HG02588 (cell line): ENCODE data around the gene KRT6A.
"Not testable (repeated sequence)": the region's sequence is repeated elsewhere in the genome, so short reads cannot be mapped to it uniquely, and the experiment has no call there.

Experiments used
- ATAC-seq: cut with Tn5 transposase; IDR thresholded peaks from one replicate; pipeline ENCODE4 v1.9.1; 2021; ENCODE audit warnings: mild to moderate bottlenecking, moderate library complexity; ENCODE audit not compliant: unreplicated experiment

Gene KRT6A

DNA sequence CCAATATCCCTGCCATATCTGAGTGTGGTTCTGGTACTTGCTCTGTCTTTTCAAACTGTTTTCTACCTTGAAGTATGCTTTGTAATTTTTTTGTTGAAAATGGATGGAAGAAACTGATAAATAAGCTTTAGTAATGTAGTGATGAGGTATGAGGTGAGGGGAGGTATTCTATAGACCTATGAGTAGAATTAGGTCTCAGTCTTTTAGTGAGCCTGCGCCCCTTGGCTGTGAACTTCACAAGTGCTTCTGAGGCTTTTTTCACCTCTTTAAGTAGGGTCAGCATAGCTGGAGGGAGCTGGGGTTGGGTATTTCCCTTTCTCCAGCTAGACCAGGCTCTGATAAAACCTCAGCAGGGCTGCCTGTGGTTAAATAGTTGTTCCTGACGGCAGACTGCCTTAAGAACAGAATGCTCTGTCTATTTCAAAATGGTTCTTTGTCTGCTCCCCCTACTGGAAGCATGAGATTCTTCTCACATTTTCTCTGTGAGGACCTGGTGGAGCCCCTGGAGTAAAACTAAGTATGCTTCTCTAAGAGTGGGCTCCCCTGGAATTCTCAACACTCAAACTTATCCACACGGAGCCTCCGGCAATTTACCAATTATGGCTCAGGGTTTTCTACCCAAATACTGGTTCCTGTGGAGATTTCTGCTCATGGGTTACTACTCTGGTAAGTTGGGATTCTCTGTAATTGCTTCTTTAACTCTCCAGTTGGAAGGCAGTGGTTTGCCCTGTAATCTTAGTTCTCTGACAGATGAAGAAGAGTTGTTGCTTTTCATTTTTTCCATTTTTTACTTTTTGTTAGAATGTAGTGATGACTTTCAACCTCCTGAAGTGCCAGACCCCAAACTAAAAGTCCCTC is 14.0 kb upstream of the KRT6A start:
- ATAC-seq = no peak

GRCh38 chr12:52502877-52503276 is 9.8 kb upstream of the KRT6A start:
- no peak for ATAC-seq

DNA sequence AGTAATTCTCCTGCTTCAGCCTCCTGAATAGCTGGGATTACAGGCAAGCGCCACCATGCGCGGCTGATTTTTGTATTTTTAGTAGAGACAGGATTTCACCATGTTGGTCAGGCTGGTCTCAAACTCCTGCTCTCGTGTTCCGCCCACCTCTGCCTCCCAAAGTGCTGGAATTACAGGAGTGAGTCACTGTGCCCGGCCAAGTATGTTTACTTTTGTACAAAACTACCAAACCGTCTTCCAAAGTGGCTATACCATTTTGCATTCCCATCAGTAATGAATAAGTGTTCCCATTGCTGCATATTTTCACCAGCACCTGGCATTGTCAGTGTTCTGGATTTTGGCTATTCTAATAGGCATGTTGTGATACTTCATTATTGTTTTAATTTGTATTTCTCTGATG is 8.4 kb upstream of the KRT6A start:
- ATAC-seq = no peak

DNA sequence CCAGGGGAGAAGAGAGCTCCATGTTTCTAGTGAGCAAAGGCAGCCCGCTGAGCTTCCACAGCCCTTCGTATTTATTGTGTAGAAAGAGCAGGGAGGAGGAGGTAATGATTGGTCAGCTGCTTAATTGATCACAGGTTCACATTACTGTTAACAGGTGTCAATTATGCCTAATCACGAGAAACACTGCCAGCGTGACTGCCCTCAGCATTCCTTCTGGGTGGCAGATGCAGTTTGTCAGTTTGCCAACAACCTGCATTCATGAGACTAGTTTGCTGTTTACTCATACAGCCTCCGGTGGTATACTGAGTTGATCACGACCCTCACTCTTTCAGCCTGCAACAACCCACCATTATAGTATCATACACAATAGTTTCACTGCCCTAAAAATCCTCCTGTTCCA is 7.5 kb upstream of the KRT6A start:
- ATAC-seq = not testable (repeated sequence)

GRCh38 chr12:52499806-52500560 is 6.9 kb upstream of the KRT6A start:
- no peak for ATAC-seq

DNA sequence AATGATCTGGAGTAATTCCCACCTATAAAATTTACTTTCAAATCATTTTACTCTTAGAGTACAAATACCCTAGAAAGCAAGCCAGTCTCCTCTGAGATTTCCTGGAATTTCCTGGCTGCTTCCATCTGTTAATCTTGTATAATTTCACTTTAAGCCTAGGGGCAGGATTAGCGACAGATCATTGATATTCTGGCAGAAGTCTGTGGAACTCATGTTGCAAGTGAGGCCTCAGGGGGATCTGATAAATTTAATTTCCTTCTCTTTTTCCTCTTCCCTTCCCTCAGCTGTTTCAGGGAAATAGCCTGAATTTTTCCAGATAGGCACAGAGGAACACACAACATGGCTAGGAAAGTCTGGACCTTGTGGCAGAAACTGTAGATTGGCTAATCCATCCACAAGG is 5.9 kb upstream of the KRT6A start:
- ATAC-seq = no peak

GRCh38 chr12:52497975-52498374 is 4.9 kb upstream of the KRT6A start:
- ATAC-seq = no peak

DNA sequence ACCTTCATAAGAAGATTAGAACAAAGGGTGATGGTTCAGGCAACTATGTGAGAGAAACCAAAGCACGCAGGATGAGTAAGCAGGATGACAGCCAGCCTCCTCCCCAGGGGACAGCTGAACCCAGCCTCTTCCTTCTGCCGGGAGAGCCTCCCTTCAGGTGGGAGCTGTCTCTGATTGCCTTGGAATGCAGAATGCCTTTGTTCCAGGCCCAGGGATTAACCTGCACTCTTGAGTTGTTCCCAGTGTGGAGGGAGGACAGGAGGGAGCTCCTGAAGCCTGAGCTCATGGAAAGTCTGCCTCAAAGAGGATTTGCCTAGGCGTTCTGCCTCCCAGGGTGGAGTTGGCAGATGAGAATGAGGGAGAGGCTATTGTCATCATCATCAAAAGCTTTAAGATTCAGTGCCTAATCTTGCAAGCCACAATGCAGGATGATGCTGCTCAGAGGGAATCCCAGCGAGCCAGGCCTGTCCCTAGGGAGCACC is 3.6 kb upstream of the KRT6A start:
- no peak for ATAC-seq

DNA sequence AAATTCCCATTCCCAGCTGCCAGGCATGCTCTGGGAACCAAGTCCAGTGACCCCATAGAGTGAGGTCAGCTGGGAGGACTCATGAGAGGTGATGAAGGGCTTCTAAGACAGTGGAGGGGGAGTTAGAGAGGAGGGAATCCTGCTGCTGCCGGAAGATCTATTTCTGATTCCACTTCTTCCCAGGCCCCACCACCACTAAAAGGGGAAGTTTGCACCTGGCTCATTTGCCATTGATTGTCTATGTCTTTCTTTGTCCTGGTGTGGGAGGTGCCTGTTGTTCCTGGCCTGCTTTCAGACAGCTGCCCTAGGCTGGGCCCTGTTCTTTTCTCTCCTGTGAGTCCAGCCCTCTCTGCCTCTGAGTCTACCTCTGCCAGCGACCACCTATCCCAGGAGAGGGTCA is 3.0 kb upstream of the KRT6A start:
- ATAC-seq = no peak

DNA sequence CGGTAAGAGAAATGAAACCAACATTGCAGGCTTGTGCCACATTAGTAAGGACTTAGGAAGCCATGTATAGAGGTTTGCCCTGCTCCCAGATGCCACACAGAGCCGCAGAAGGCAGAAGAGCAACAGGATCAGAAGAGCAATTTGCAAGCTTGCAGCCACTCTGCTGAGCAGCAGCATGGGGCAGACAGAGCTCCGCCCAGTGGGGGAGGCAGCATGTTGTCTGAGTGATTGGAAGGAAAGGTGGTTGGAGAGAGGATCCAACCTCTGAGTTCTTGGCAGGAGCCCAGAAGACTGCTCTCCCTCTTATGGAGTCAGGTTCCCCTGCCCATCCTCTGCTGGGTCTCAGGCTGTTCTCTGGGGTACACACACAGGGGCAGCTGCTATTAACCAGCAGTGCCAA is 2.3 kb upstream of the KRT6A start:
- ATAC-seq = no peak

DNA sequence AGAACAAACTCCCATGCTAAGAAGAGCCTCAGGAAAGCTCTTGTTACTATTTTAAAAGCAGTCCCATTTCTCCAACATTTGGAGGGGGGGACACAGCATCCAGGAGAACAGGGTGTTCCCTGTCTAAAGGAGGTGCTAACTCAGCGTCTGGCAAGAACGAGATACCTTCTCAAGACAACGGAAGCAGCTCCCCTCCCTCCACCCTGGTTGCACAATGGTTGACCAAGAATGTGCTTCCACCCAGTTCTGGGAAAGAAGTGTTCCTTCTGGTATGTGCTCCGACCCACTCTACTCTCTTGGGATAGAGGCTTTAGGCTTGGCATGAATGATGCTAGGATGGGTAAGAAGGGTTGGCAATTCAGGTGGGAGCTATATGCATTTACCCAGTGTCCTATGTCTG is 1.5 kb upstream of the KRT6A start:
- no peak for ATAC-seq

DNA sequence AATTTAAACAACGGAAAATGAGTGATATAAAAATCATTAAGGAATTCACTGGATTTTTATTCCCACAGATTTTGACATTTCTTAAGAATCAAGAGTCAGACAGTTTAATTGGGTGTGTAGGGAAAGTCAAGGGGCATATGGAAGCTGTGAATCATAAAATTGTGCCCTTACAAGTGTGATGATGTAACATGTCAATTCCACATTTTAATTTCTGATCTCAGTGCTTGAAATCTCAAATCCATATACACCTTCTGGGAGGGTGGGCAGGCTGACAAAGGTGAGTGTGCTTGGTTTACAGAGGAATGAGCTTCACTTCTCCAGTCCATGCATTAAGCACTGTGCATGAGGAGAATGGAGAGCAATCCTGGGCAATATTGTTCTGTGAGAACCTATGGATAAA is 1.0 kb upstream of the KRT6A start:
- ATAC-seq = no peak

DNA sequence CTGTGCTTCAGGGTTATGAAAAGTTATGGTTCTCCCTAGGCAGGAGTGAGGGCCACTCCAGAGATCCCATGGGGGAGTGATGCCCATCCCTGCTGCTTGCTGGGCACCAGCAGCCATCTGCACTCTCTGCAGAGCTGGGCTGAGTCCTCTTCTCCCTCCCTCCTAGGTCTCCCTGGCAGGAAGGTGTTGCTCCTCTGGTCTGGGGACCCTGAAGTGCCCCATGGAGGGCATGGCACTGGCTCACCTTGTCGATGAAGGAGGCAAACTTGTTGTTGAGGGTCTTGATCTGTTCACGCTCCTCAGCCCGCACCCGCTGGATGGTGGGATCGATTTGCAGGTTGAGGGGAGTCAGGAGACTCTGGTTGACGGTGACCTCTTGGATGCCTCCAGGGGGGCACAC is 652 bp downstream of the KRT6A start:
- not testable (repeated sequence) for ATAC-seq

- not testable (repeated sequence) for ATAC-seq
Measured at GRCh38 chr12:52491495-52491894, 1.6 kb downstream of the KRT6A start.

GRCh38 chr12:52488736-52489135 is 4.3 kb downstream of the KRT6A start:
- no peak for ATAC-seq

DNA sequence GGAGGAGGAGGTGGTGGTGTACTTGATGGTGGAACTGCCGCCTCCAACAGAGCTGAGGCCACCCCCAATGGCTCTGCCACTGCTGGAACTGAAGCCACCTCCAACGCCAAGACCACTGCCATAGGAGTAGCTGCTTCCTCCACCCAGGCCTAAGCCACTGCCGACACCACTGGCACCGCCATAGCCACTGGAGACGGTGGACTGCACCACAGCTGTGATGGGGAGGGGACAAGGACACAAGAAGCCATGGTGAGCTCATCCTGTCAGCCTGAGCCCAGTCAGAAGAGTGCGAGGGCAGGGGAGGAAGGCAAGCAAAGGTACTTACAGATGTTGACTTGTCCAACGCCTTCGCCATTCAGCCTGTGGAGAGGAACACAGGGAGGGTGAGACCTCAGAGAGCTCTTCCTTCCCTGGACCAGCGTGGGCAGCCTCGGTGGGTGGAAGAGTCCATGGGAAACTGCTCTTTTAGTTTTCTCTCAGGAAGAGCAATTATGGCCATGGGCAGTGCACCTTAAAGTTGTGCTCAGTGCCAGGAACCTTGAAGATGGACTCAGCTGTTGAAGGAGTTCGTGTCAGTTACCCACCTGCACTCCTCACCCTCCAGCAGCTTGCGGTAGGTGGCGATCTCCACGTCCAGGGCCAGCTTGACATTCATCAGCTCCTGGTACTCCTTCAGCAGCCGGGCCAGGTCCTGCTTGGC is 5.2 kb downstream of the KRT6A start:
- ATAC-seq = not testable (repeated sequence)

- no peak for ATAC-seq
Measured at GRCh38 chr12:52487211-52487610, 5.8 kb downstream of the KRT6A start.

DNA sequence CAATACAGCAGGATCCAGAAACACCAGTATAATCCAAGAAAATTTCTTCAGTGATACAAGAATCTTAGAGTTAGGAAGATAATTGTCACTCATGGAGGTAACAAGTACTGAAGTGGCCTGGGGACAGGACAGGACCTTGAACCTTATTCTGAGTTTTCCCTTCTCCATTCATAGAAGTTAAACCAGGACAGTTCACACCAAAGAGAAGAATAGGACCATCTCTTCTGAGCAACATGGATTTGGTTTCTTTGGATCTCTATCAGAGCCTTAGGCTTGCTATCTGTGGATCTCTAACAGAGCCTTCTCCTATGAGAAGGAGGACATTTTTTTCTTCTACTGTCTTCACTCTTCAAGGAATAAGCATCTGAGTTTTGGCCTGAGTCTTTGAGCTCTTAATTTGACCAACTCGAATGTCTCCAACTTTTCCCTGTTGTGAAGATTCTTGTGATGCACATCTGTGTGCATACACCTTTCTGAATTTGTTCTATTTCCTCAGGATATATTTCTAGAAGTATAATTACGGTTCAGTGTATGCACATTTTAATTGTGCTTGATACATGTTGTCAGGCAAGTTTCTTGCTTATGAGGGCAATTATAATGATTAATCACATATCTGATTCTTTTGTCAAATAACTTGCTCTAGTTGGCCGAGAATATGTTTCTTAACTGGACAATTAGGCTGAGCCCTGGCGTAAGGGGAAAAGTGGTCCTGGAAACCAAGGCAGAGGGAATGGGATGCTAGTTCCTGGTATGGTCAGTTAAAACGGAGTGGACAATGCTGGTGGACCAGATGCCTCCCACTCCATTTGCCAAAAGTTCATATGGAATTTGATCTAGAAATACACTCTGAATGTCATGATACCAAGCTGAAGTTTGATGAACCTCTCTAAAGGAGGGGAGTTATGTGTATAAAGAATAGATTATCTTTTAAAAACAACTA is 6.6 kb downstream of the KRT6A start:
- no peak for ATAC-seq

GRCh38 chr12:52480073-52480472 is 13.0 kb downstream of the KRT6A start:
- no peak for ATAC-seq

GRCh38 chr12:52477651-52478050 is 15.4 kb downstream of the KRT6A start:
- ATAC-seq = no peak
